GM12878 (cell line): ENCODE results near the gene ZNF426. TPM values are rescaled to one million over a fixed set of nuclear protein-coding genes. Genes with fewer than 3 reads are reported as not detected.

Source experiments
- ATAC-seq: fragments of 200-7000 bp; cut with Tn5 transposase; 3 replicates; pipeline ENCODE4 v1.9.1; 2020; ENCODE audit warnings: mild to moderate bottlenecking, moderate library complexity
- BruUV-seq: library from RNA; stranded (reverse); fragments of 400-500 nt; replicated peaks from 2 replicates; lab custom pipeline; 2021; lab: Mats Ljungman, UMichigan
- CTCF ChIA-PET: fragments of 300-600 bp; sonication (Branson Sonifier 250); formaldehyde crosslinking; extraction: SDS; loops from one replicate; lab custom pipeline; 2021; ENCODE audit warnings: inconsistent platforms; lab: Yijun Ruan, JAX
- POLR2A ChIA-PET: fragments of 350-600 bp; formaldehyde crosslinking; extraction: SDS; loops from one replicate; lab custom pipeline; 2021; ENCODE audit warnings: inconsistent platforms; lab: Charles Lee
- RAD21 ChIA-PET: fragments of 300-600 bp; sonication (Branson Sonifier 250); formaldehyde crosslinking; loops from one replicate; lab custom pipeline; 2023; ENCODE audit warnings: antibody characterized with exemption; ENCODE audit not compliant: unreplicated experiment; lab: Charles Lee
- SMC1A ChIA-PET: fragments of 300-600 bp; sonication (Branson Sonifier 250); formaldehyde crosslinking; loops from one replicate; lab custom pipeline; 2023; ENCODE audit not compliant: unreplicated experiment, uncharacterized antibody; lab: Charles Lee
- DNase-seq: peaks from one replicate; pipeline ENCODE4 v3.0.0-alpha.2; 2011; ENCODE audit warnings: low read depth, low spot score
- FAIRE-seq: peaks from 3 replicates; lab custom pipeline; 2011; peaks lifted over from hg19 to GRCh38; lab: Jason Lieb, UNC
- H2AFZ ChIP-seq: 2 replicates; pipeline ENCODE4 v1.6.0; 2011; ENCODE audit warnings: low read depth, low read length, control low read depth; ENCODE audit not compliant: control insufficient read depth
- H3K27ac ChIP-seq: 2 replicates; pipeline ENCODE4 v1.5.1; 2011; ENCODE audit warnings: control low read depth; ENCODE audit not compliant: control insufficient read depth, insufficient read depth
- H3K27me3 ChIP-seq, 2 experiments: replicated peaks in 1 of 2; 2 replicates each; pipeline versions ENCODE4 v1.6.0 to v1.6.1; 2011; ENCODE audit warnings: low read length in 1 of 2; ENCODE audit not compliant: control insufficient read depth in 2 of 2, insufficient read depth in 2 of 2
- H3K36me3 ChIP-seq, 2 experiments: 2 replicates each; pipeline ENCODE4 v1.5.1; 2011; ENCODE audit warnings: low read length in 1 of 2; ENCODE audit not compliant: control insufficient read depth in 2 of 2, insufficient read depth in 2 of 2
- H3K4me1 ChIP-seq: 2 replicates; pipeline ENCODE4 v1.6.1; 2011; ENCODE audit warnings: mild to moderate bottlenecking, low read length, moderate library complexity, mixed read lengths; ENCODE audit not compliant: control insufficient read depth, insufficient read depth
- H3K4me2 ChIP-seq: 2 replicates; pipeline ENCODE4 v1.6.0; 2011; ENCODE audit warnings: control low read depth; ENCODE audit not compliant: control insufficient read depth, insufficient read depth
- H3K4me3 ChIP-seq: fragments of 200-600 bp; sonication (generic); 2 replicates; pipeline ENCODE4 v1.5.1; 2016
- H3K79me2 ChIP-seq: 2 replicates; pipeline ENCODE4 v1.6.0; 2011; ENCODE audit warnings: low read length; ENCODE audit not compliant: control insufficient read depth, insufficient read depth
- H3K9ac ChIP-seq: 2 replicates; pipeline ENCODE4 v1.8.0; 2011; ENCODE audit warnings: low read length, control low read depth, mixed read lengths; ENCODE audit not compliant: control insufficient read depth, insufficient read depth
- H3K9me3 ChIP-seq: replicated peaks from 3 replicates; pipeline ENCODE4 v1.5.1; 2011; ENCODE audit warnings: mild to moderate bottlenecking, low read length; ENCODE audit not compliant: control insufficient read depth, insufficient read depth
- H4K20me1 ChIP-seq: 2 replicates; pipeline ENCODE4 v1.6.0; 2011; ENCODE audit not compliant: control insufficient read depth, insufficient read depth
- CBX3 ChIP-seq: fragments of 200-600 bp; sonication (generic); IDR thresholded peaks from 2 replicates; pipeline ENCODE4 v1.6.1; 2016; ENCODE audit warnings: low read depth, borderline replicate concordance
- CHD1 ChIP-seq: IDR thresholded peaks from 2 replicates; pipeline ENCODE4 v1.6.1; 2012; ENCODE audit warnings: low read depth, low read length, improper control_type of control experiment
- MEF2B ChIP-seq: fragments of 450-650 bp; IDR thresholded peaks from 2 replicates; pipeline ENCODE4 v1.6.1; 2018; ENCODE audit warnings: mild to moderate bottlenecking, moderate library complexity; ENCODE audit not compliant: partially characterized antibody, poor library complexity, severe bottlenecking
- MXI1 ChIP-seq: fragments of 150-350 bp; IDR thresholded peaks from 2 replicates; pipeline ENCODE4 v1.6.1; 2011; ENCODE audit warnings: low read depth, mild to moderate bottlenecking, inconsistent platforms, low read length, improper control_type of control experiment
- NFIC ChIP-seq: IDR thresholded peaks from 2 replicates; pipeline ENCODE4 v1.6.1; 2012; ENCODE audit warnings: low read depth, mild to moderate bottlenecking, inconsistent platforms, low read length, moderate library complexity
- SMARCA5 ChIP-seq: fragments of 450-650 bp; IDR thresholded peaks from 2 replicates; pipeline ENCODE4 v1.6.1; 2017; ENCODE audit warnings: mild to moderate bottlenecking
- STAT1 ChIP-seq: fragments of 450-650 bp; conservative IDR thresholded peaks from 2 replicates; pipeline ENCODE4 v1.6.1; 2014; ENCODE audit warnings: antibody characterized with exemption, mild to moderate bottlenecking
- SUZ12 ChIP-seq: fragments of 200-600 bp; sonication (generic); IDR thresholded peaks from one replicate; pipeline ENCODE4 v1.6.1; 2018; ENCODE audit warnings: antibody characterized with exemption, mild to moderate bottlenecking; ENCODE audit not compliant: unreplicated experiment
- ZNF622 ChIP-seq: fragments of 450-650 bp; IDR thresholded peaks from 2 replicates; pipeline ENCODE4 v1.6.1; 2017; ENCODE audit warnings: mild to moderate bottlenecking, inconsistent platforms
- WGBS: methylation state at CpG from one replicate; pipeline ENCODE4 v1.1.6; 2016; ENCODE audit warnings: low lambda C conversion rate; ENCODE audit not compliant: insufficient replicate concordance, insufficient coverage; ENCODE audit errors: missing lambda C conversion rate; 5-methylcytosine and 5-hydroxymethylcytosine counted together
- in situ Hi-C: fragments of 300-500 bp; cut with MboI; formaldehyde crosslinking; loops from 9 replicates; pipeline ENCODE4 v1.14.3; 2018; ENCODE audit warnings: mixed read lengths
- intact Hi-C: fragments of 100-400 bp; cut with micrococcal nuclease; formaldehyde crosslinking; loops from one replicate; pipeline ENCODE4 v1.14.2; 2022; ENCODE audit not compliant: unreplicated experiment
- polyA plus RNA-seq, 11 experiments: library from polyadenylated mRNA; depleted of rRNA in 4 of 11; unstranded in 6 of 11; stranded (reverse) in 5 of 11; fragments of >200 nt; fragmentation: Nextera tagmentation in 4 of 11; fragmentation: Illumina TruSeq in 1 of 11; extraction: Ambion mirVana in 4 of 11; extraction: Trizol in 1 of 11; gene quantifications; 1 replicate in 1 of 11; 2 replicates in 10 of 11; pipeline versions ENCODE4 v1.2.1 to v1.2.3, GENCODE V29; 2011 to 2016; ENCODE audit warnings: inconsistent platforms in 2 of 11, missing spikeins in 2 of 11, low read depth in 1 of 11
- total RNA-seq, 4 experiments: library from RNA; depleted of rRNA in 3 of 4; stranded (reverse); fragments of >200 nt in 3 of 4; fragmentation: Illumina TruSeq in 1 of 4; extraction: Trizol in 1 of 4; gene quantifications; 2 replicates each; pipeline versions ENCODE4 v1.2.1 to v1.2.3, GENCODE V29; 2013 to 2021
- TF ChIP-seq, protein P1 (sequence below): fragments of 450-650 bp; IDR thresholded peaks from 2 replicates; pipeline ENCODE4 v1.6.1; 2017; ENCODE audit warnings: low read depth, mild to moderate bottlenecking, moderate library complexity
- TF ChIP-seq, protein P2 (sequence below): IDR thresholded peaks from 2 replicates; pipeline ENCODE4 v1.6.1; 2012; ENCODE audit warnings: low read depth, low read length, improper control_type of control experiment
- TF ChIP-seq, protein P3 (sequence below): IDR thresholded peaks from 2 replicates; pipeline ENCODE4 v1.6.1; 2012; ENCODE audit warnings: improper control_type of control experiment, low read depth, low read length; ENCODE audit not compliant: insufficient replicate concordance
- TF ChIP-seq, protein P4 (sequence below): IDR thresholded peaks from 2 replicates; pipeline ENCODE4 v1.6.1; 2011; ENCODE audit warnings: borderline replicate concordance, low read depth, mild to moderate bottlenecking, moderate library complexity, low read length; ENCODE audit not compliant: insufficient read depth, poor library complexity, severe bottlenecking
- TF ChIP-seq, protein P5 (sequence below): fragments of 450-650 bp; conservative IDR thresholded peaks from 2 replicates; pipeline ENCODE4 v1.6.1; 2017; ENCODE audit warnings: mild to moderate bottlenecking, moderate library complexity

ZNF426 gene
- total and polyA plus RNA-seq, 10 of the 15 experiments (the other 5 are each of a cell fraction or from before 2014, with no cell fraction given), result 3.0 to 11.3 (median 6.8) TPM

DNA sequence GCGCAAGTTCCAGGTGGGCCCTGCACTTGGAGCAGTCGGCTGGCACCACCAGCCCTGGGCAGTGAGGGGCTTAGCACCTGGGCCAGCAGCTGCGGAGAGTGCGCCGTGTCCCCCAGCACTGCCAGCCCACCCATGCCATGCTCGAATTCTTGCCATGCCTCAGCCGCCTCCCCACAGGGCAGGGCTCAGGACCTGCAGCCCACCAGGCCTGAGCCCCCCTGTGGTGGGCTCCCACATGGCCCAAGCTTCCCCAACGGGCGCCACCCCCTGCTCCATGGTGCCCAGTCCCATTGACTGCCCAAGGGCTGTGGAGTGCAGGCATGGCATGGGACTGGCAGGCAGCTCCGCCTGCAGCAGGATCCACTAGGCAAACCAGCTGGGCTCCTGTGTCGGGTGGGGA is 9.4 kb upstream of the ZNF426 start:
- DNase-seq (no peak), FAIRE-seq (no peak), ATAC-seq (no peak)
- no peak overlapping the region for H2AFZ ChIP-seq
- no peak overlapping the region for H3K9ac ChIP-seq
- no peaks in the 10 kb centered on the region for H3K36me3 ChIP-seq
- no peaks in the 10 kb centered on the region for H3K4me1 ChIP-seq
- in situ Hi-C loops, result no loop called here
- peaks cover 2% of the 10 kb centered on the region; the same call in 2 of the 3 replicates for H3K9me3 ChIP-seq
- RAD21 ChIA-PET, result no interaction called here
- WGBS, result 88% methylated on average over 11 of the region's 11 CpGs
- no peak overlapping the region for H3K27ac ChIP-seq
- no peaks in the 10 kb centered on the region for H4K20me1 ChIP-seq
- no peak overlapping the region for H3K4me2 ChIP-seq
- POLR2A ChIA-PET, result no interaction called here
- no peaks in the 10 kb centered on the region for H3K27me3 ChIP-seq
- CTCF ChIA-PET, result no interaction called here
- SMC1A ChIA-PET, result no interaction called here
- intact Hi-C loops, result no loop called here
- no peak overlapping the region for H3K4me3 ChIP-seq
- BruUV-seq, result no TSS peak
- no peaks in the 10 kb centered on the region for H3K79me2 ChIP-seq
- TF ChIP-seq CHD1, result no peak
- TF ChIP-seq STAT1, result no peak
- no peak for TF ChIP-seq MXI1
- TF ChIP-seq, protein P1, sequence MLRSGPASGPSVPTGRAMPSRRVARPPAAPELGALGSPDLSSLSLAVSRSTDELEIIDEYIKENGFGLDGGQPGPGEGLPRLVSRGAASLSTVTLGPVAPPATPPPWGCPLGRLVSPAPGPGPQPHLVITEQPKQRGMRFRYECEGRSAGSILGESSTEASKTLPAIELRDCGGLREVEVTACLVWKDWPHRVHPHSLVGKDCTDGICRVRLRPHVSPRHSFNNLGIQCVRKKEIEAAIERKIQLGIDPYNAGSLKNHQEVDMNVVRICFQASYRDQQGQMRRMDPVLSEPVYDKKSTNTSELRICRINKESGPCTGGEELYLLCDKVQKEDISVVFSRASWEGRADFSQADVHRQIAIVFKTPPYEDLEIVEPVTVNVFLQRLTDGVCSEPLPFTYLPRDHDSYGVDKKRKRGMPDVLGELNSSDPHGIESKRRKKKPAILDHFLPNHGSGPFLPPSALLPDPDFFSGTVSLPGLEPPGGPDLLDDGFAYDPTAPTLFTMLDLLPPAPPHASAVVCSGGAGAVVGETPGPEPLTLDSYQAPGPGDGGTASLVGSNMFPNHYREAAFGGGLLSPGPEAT, result no peak
- TF ChIP-seq SUZ12, result no peak
- no peak for TF ChIP-seq SMARCA5
- TF ChIP-seq, protein P2, sequence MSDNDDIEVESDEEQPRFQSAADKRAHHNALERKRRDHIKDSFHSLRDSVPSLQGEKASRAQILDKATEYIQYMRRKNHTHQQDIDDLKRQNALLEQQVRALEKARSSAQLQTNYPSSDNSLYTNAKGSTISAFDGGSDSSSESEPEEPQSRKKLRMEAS, result no peak
- TF ChIP-seq, protein P3, sequence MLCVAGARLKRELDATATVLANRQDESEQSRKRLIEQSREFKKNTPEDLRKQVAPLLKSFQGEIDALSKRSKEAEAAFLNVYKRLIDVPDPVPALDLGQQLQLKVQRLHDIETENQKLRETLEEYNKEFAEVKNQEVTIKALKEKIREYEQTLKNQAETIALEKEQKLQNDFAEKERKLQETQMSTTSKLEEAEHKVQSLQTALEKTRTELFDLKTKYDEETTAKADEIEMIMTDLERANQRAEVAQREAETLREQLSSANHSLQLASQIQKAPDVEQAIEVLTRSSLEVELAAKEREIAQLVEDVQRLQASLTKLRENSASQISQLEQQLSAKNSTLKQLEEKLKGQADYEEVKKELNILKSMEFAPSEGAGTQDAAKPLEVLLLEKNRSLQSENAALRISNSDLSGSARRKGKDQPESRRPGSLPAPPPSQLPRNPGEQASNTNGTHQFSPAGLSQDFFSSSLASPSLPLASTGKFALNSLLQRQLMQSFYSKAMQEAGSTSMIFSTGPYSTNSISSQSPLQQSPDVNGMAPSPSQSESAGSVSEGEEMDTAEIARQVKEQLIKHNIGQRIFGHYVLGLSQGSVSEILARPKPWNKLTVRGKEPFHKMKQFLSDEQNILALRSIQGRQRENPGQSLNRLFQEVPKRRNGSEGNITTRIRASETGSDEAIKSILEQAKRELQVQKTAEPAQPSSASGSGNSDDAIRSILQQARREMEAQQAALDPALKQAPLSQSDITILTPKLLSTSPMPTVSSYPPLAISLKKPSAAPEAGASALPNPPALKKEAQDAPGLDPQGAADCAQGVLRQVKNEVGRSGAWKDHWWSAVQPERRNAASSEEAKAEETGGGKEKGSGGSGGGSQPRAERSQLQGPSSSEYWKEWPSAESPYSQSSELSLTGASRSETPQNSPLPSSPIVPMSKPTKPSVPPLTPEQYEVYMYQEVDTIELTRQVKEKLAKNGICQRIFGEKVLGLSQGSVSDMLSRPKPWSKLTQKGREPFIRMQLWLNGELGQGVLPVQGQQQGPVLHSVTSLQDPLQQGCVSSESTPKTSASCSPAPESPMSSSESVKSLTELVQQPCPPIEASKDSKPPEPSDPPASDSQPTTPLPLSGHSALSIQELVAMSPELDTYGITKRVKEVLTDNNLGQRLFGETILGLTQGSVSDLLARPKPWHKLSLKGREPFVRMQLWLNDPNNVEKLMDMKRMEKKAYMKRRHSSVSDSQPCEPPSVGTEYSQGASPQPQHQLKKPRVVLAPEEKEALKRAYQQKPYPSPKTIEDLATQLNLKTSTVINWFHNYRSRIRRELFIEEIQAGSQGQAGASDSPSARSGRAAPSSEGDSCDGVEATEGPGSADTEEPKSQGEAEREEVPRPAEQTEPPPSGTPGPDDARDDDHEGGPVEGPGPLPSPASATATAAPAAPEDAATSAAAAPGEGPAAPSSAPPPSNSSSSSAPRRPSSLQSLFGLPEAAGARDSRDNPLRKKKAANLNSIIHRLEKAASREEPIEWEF, result no peak
- TF ChIP-seq CBX3, result no peak
- no peak for TF ChIP-seq ZNF622
- TF ChIP-seq, protein P4, sequence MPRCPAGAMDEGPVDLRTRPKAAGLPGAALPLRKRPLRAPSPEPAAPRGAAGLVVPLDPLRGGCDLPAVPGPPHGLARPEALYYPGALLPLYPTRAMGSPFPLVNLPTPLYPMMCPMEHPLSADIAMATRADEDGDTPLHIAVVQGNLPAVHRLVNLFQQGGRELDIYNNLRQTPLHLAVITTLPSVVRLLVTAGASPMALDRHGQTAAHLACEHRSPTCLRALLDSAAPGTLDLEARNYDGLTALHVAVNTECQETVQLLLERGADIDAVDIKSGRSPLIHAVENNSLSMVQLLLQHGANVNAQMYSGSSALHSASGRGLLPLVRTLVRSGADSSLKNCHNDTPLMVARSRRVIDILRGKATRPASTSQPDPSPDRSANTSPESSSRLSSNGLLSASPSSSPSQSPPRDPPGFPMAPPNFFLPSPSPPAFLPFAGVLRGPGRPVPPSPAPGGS, result no peak
- no peak for TF ChIP-seq NFIC
- no peak for TF ChIP-seq MEF2B
- TF ChIP-seq, protein P5, sequence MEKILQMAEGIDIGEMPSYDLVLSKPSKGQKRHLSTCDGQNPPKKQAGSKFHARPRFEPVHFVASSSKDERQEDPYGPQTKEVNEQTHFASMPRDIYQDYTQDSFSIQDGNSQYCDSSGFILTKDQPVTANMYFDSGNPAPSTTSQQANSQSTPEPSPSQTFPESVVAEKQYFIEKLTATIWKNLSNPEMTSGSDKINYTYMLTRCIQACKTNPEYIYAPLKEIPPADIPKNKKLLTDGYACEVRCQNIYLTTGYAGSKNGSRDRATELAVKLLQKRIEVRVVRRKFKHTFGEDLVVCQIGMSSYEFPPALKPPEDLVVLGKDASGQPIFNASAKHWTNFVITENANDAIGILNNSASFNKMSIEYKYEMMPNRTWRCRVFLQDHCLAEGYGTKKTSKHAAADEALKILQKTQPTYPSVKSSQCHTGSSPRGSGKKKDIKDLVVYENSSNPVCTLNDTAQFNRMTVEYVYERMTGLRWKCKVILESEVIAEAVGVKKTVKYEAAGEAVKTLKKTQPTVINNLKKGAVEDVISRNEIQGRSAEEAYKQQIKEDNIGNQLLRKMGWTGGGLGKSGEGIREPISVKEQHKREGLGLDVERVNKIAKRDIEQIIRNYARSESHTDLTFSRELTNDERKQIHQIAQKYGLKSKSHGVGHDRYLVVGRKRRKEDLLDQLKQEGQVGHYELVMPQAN, result no peak
